Activated T-helper 1 cell treated with anti-CD3 and anti-CD28 coated beads, Interleukin-2, amount 50 U/mL, for 16 hours (primary cell): Measurements from ENCODE around the gene PIGU.
A peak's percentile ranks its signal among the peaks of the same experiment; 100 is the strongest.

Experiments
- DNase-seq, 2 donors: peaks; one replicate each; pipeline ENCODE4 v3.0.0-alpha.2; 2020; ENCODE audit warnings: low read depth in 1 of 2, low spot score in 1 of 2

PIGU gene

DNA sequence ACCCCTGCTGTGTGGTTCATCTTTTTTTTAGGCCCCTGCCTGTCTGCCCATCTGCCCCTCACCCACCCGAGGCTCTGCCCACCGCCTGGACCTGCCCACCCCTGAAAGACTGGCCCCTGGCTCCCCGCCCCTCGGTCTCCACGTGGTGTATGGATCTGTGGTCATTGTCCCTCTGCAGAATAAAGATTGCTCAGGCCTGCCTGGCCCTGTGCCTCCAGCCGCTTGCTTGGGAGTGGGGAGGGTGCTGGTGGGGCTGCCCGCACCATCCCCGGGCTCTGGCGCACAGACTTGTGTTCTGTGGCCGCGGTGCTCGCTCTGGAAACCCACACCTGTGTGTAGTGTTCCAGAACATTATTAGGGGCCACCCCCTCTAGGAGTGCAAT, 116.8 kb downstream of the PIGU start:
- no peak for DNase-seq

DNA sequence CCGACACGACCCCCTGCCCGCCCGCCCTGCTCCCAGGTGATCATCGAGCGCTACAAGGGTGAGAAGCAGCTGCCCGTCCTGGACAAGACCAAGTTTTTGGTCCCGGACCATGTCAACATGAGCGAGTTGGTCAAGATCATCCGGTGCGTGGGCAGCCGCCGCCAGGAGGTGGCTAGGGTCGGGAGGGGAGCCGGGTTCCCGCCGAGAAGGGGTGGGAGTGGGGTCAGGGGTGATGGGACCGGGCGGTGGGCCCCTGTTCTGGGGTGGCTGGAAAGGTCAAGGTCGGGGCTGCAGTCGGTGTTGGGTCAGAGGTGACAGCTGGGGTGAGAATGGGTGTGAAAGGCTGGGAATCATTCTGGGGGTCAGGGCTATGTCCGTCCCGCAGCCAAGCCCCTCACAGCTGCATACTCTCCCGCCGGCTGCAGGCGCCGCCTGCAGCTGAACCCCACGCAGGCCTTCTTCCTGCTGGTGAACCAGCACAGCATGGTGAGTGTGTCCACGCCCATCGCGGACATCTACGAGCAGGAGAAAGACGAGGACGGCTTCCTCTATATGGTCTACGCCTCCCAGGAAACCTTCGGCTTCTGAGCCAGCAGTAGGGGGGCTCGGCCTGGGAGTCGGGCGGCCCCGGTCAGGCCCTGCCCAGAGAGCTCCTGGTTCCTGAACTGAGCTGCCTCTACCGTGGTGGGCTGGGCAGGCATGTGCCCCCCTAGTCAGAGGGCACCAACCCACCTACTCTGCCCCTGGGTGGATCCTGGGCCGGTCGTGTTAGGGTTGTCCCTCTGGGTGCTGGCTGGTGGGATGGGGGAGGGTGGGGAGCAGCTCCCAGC, 117.4 kb downstream of the PIGU start:
- no peak for DNase-seq

DNA sequence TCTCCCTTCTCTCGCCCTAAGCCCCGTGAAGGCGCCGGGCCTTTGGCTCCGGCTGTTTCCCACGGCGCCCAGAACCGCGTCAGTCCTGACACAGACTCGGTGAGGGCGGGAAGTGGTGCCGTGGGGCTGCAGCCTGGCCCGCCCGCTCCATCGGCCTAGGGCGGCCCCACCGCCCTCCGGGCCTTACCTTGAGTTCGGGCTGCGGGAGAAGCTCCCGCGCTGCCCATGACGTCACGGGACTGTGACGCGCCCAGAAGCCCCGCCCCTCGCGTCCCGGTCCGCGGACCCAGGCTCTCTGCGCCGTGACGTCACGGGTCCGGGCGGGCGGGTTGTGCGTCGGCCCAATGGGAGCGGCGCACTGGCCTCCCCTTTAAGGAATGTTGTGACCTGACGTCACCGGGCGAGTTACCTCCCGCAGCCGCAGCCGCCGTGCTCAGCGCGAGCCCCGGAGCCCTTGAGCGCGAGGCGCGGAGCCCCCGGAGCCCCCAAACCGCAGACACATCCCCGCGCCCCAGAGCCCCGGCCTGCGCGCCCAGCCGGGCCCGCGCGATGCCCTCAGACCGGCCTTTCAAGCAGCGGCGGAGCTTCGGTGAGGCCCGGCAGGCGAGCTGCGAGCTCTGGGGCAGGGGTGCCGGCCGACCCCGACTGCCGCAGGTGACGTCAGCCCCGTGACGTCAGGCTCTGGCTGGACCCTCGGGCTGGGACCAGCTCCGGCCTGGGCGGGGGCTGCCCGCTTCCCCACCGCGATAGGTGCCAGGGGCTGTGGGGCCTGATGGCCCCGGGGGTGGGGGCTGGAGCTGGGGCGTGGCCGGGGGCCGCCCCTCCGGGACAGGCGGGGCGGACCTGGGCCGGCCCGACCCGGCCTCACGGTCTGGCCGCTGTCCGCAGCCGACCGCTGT, 118.3 kb downstream of the PIGU start, which contains the start of gene MAP1LC3A:
TSS of gene MAP1LC3A (plus strand) at position 399 of the 899 bp plus-strand sequence. CDS start at position 550, 151 bp downstream.
- DNase-seq: peak; percentile 79 to 91

DNA sequence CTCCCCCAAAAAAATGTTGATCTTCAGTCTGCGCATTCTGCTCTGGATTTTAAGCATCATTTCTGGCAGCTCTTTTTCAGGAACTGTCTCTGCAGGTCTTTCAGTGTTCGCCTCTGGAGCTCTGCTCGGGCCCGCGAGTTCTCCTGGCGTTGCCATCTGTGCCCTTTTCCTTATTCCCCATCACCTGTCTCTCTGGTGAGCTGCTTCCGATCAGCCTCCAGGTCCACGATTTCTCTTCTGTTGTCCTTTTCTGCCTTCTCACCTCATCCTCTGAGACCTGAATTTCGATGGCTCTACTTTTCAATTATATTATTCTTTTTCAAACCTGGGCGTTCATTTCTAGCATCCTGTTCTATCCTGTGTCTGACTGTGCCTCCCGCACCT, 119.0 kb downstream of the PIGU start:
- no peak for DNase-seq

DNA sequence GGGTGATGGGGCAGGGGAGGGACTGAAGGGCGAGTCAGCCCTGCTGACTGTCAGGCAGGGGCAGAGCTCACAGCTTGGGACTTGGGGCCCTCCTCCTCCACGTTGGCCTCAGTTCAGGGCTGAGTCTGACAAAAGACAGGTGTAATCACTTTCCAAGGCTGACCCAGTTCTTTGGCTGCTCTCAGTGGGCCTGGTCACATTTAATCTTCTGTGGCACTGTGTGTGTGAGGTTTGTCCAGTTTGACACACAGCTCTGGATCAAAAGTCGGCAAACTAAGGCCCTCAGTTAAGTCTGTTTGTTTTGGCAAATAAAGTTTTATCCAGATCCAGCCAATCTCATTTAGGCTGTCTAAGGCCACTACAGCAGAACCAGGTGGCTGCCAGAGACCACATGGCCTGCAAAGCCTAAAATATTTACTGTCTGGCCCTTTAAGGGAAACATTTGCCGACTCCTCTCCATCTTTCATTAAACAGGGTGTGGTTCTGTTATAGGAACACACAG, 123.5 kb downstream of the PIGU start:
- DNase-seq: no peak

DNA sequence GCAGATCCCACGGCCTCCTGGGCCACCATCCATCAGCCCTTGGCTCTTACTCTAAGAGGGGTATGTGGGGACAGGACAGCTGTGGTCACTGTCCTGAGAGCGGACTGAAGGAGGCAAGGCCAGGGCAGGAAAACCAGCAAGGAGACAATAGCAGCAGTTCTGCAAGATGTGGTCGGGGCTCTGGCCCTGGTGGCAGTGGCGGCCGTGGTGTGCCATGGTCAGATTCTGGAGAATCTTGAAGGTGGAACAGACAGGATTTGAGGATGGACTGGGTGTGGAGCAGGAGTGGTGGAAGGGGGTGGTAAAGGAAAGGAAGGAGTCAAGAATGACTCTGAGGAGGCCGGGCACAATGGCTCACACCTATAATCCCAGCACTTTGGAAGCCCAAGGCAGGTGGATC, 124.3 kb downstream of the PIGU start:
- no peak for DNase-seq

DNA sequence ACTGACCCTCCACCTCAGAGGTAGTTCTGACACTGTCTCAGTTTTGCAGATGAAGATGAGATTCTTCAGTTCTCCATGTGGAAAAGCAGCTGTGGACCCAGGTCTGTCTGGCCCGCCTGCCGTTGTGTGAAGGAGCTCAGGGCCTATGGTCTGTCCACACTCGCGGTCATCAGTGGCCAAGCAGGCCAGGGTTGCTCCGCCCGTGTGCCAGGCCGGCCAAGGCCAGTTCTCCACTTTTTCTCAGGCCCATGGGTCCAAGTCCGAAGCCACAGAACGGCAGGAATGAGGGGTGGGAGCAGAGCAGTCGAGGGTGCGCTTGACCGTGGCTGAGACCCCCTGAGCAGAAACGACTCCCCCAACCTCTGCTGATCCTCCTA, 127.0 kb downstream of the PIGU start:
- DNase-seq: no peak

DNA sequence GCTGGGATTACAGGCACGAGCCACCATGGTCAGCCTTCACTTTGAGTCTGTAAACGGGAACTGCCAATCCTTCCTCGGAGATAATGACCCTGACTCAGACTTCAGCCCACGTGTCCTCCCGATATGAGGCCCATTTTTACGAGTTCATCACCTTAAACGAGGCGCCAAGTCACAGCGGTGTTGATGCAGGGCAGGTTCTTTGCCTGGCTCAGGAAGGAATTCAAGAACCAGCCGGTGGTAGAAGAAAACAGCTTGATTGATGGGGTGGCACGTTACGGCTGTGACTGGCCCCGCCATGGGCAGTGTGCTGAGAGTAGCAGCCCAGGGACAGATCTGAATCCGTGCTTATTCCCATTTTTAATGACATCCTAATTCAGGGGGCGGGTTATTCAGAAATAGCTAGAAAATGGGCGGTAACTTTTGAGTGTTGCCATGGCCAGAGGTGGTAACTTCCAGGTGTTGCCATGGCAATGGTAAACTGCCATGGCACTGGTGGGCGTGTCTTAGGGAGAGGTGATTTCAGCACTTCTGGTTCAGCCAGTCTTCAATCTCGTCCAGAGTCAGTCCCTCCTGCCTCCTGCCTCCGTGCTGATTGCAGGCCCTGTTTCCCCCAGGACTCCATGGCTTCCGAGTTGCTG, 127.5 kb downstream of the PIGU start:
- DNase-seq: no peak

DNA sequence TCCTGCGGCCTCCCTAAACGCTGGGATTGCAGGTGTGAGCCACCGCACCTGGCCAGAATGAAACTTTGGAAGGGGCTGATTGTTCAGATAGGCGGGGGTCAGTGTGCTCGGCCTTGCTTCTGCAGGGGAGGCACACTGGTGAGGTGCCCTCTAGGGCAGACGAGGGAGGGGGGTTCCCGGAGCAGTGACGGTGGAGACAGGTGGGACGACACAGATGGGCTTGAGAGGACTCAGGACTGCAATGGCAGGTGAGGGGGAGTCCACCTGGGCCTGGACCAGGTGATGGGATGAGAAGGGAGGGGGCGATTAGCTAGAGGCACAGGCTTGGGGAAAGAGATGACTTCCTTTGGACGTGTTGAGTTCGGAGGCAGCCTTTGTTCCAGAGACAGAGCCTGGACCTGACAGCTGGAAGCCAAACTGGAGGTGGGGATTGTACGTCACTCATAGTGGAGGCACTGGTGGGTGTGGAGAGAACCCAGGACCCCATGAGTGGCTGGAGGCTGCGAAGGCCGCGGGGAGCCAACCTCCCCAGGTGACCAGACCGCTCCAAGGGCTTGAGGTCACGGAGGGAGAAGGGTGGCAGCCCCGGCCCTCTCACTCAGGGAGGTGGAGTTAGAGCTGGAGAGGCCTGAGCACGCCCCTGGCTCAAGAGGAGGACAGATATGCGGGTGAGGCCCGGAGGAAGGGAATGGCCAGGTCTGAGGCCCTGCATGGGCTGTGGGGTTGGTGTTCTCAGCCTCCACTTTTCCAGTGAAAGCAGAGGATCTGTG, 128.9 kb downstream of the PIGU start:
- DNase-seq: no peak

DNA sequence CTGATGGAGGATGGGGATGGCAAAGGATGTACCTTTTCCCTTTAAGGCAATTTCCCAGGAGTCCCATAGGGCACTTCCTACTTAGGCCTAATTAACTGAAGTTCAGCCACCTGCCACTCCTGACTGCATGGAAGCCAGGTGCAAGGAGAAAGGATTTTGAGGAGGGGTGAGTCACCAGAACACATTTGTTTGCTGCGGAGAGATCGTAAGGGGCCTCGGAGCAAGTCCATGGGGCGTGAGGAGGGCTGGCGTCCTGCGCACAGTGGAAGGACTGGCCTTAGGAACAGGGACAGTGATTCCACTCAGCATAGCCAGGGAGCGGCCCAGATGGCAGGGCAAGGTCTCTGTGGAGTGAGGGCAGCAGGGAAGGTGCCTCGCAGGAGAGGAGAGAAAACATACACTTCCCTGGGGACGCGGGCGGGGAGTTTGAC, 130.1 kb downstream of the PIGU start:
- DNase-seq: no peak

DNA sequence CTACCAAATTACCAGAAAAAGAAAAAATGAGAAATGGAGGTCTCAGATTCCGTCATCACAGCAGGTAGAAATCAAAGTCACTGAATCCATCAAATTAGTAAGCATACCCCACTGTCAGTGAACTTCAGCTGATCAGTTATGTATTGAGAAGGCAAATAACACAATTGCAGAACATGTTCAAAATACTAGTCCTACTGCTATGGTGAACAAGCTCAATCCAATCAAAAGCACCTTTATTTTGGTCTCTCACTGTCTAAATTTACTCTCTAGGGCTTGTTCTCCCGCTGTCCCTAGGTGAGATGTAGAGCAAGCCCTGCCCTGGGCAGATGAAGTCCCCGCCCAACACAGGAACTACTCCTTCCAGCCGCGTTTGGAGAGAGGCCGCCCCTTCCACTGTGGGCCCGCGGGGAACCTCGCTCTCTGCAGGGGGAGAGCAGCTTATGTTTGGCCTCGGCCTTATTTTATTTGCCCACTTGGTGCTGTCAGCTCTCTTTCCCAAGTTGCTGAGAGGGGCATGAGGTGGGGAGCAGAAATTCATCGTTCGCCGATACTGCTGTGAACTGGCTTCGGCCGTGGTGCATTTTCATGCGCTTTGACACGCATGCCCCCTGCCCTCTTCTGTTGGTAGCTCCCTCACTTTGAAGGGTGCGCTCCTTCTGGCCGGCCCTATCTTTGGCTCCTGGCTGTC, 132.6 kb downstream of the PIGU start:
- DNase-seq: no peak

DNA sequence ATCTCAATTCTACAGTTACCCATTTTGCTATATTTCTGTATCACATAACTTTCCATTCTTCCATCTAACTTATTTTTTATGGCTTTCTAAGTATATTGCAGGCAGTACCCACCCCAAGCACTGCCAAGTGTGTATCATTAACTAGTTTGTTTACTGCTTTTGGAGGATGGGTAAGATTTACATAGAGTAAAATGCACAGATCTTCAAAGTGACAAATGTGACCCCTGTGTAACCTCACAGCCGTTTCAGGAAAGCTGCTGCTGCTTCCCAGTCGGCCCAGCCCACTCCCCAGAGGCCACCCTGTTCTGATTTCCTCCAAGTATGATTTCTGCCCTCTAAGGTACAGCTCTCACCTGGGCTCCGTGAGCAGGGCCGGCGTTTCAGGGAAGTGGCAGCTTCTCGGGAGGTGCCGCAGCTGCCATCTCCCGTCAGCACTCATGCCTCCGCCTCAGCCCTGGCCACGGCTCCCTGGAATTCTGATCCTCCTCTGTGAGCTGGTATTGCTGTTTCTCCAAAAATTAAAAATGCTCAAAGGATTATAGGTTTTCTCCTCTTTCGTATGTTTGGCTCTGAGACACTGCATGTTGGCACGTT, 133.3 kb downstream of the PIGU start:
- no peak for DNase-seq

DNA sequence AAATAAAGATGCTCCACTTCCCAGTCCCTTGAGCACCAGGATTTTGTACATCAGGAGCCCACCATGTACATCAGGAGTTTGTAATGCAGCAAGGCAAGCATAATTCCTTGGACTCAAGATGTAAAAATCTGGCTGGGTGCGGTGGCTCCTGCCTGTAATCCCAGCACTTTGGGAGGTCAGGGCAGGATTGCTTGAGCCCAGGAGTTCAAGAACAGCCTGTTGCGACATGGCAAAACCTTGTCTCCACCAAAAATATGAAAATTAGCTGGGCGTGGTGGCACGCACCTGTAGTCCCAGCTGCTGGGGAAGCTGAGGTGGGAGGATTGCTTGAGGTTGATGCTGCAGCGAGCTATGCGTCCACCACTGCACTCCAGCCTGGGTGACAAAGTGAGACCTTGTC, 134.5 kb downstream of the PIGU start:
- DNase-seq: no peak

DNA sequence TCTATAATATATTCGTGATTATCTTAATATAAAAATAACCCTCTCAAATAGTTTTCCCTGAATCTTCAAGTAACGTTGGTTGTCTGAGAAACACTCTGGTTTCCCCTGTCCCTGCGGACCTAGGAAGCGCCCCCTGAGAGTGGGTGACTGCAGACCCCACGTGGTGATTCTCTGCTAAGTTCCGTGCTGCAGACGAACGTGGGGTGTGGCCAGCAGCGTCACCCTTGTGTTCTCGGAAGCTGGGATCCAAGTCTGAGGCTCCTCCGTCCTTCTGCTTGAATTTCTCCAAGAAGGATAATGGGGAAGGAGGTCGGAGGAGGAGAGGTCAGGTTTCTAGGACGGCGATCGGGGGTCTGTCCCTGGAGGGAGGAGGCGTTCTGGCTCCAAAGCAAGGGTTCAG, 135.0 kb downstream of the PIGU start:
- DNase-seq: no peak

DNA sequence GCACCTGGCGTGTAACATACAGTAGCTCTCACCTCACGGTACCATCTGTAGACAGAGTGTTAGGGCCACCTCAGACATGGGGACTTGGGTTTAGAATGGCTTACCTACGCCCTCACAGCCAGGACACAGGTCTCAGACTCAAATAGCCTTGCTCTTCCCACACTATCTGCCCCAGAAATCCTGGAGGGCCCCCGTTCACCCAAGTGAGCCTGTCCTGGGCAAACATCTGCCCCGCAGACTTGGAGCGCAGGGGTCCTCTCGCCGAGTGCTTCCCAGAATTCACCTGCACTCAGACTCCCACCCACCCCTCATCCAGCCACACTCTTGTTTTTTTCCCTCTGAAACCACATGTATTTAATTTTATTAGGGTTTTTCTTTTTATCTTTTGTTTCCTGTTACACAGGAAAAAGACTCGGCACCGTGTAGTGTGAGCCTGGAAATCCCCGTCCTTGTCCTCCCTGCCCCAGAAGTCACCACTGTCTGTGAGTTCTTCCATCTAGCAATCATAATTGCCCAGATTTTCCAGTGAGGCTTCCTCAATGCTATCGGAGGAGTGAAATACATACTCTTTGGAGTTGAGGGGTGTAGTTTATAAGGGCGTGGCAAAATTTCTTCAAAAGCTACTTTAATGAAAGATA, 135.5 kb downstream of the PIGU start:
- DNase-seq: no peak

DNA sequence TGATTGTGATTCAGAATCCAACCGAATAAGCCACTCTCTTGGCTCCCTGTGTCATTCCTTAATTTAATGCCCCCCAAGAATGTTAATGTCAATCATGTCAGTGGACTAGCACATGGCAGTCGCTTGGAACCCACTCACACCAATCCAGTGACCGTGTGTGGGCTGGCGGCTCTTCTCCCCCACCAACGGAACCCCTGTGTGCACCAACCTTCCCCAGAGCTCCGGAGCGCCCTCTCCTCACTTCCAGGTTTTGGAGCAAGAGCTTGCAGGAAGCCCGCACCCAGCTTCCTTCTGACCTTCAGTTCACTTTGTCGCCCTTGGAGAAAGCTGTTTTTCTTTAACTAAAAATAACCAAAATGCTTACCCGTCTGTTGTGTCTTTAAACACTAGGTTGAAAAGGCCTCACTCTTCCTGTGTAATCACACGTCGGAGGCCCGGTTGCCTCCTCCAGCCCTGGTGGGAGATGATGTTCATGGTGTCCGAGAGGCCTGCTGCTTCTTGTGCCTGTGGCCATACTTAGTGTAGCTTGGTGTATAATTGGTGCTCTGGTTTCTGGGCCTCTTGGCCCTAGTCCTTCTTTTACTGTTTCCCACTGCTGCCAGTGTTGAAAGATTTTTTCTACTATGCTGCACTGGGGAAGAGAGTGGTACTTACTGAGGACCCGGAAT, 136.2 kb downstream of the PIGU start:
- DNase-seq: no peak

DNA sequence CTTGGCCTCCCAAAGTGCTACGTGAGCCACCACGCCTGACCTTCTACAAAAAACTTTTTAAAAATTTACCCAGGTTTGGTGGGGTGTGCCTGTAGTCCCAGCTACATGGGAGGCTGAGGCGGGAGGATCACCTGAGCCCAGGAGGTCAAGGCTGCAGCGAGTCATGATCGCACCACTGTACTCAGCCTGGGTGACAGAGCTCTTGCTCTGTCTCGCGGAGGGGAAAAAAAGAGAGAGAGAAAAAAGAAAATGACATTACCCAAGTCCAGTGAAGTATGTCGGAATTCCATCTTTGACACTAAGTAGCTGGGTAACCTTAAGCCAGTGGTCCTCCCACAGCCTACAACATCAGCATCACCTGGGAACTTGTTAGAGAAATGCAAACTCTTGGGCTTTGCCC, 137.1 kb downstream of the PIGU start:
- no peak for DNase-seq

DNA sequence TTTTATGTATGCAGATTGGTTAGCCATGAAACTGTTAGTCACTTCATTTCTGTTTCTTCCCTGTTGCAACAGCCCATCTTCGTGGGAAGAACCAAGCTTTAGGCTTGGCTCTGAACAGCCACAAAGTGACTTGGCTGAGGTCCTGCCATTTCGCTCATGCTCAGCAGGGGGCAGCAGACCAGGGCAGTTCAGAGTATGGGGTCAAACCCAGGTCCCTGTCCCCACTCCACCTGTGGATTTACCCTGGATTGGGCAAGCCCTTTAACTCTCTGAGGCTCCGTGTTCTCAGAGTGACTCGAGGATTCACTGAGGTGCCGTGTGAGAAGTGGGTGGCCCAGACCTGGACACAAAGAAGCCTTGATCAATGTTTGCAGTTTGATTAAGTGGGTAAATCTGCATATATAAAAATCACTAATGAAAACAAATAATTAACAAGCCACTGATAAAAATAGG, 138.2 kb downstream of the PIGU start:
- peak in 1 of 2 donors; percentile 37 for DNase-seq

DNA sequence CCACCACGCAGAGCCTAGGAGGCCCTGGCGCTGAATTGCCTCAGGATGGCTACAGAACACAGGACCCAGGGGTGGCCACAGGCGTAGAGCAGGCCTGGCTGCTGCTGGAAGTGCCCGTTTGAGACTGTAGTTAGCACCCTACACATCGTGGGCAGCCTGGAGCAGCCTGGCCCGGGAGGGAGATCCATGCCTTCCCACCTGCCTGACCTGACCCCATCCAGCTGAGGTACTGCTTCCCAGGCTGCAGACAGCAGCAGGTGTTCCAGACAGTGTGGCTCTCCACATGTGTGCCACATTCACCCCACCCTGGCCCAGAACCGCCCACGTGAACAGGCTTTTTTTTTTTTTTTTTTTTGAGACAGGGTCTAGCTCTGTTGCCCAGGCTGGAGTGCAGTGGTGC, 139.2 kb downstream of the PIGU start:
- no peak for DNase-seq
